CD4-positive, alpha-beta T cell (primary cell): ENCODE data around the gene STX4. TPM values are rescaled to one million over a fixed set of nuclear protein-coding genes. Genes with fewer than 3 reads are reported as not detected.

Source experiments
- ATAC-seq: fragments of 200-7000 bp; cut with Tn5 transposase; one replicate; pipeline ENCODE4 v1.10.0; 2022; ENCODE audit warnings: mild to moderate bottlenecking; ENCODE audit not compliant: poor library complexity
- CTCF ChIA-PET: fragments of 350-600 bp; sonication (Branson Sonifier 250); formaldehyde crosslinking; loops from one replicate; lab custom pipeline; 2021; ENCODE audit warnings: antibody characterized with exemption, inconsistent platforms; lab: Charles Lee
- POLR2A ChIA-PET: fragments of 350-600 bp; sonication (Branson Sonifier 250); formaldehyde crosslinking; loops from one replicate; lab custom pipeline; 2021; ENCODE audit warnings: antibody characterized with exemption, inconsistent platforms; lab: Charles Lee
- DNase-seq, 14 experiments: peaks; one replicate each; pipeline ENCODE4 v3.0.0-alpha.2; 2013 to 2020; ENCODE audit warnings: mixed read lengths in 2 of 14
- H3K27ac ChIP-seq, 2 donors: one replicate each; pipeline versions ENCODE4 v1.5.1 to v1.7.0; 2013; ENCODE audit warnings: low read length in 2 of 2, low read depth in 1 of 2, mild to moderate bottlenecking in 1 of 2
- H3K27me3 ChIP-seq, 2 experiments: 1 replicate in 1 of 2; 2 replicates in 1 of 2; pipeline versions ENCODE4 v1.6.1 to v1.7.0; 2013; ENCODE audit warnings: low read length in 2 of 2, control low read depth in 1 of 2, mild to moderate bottlenecking in 1 of 2, moderate library complexity in 1 of 2; ENCODE audit not compliant: insufficient read depth in 2 of 2, control insufficient read depth in 1 of 2
- H3K36me3 ChIP-seq: one replicate; pipeline ENCODE4 v1.6.1; 2013; ENCODE audit warnings: low read length, control low read depth; ENCODE audit not compliant: insufficient read depth
- H3K4me1 ChIP-seq: one replicate; pipeline ENCODE4 v1.6.1; 2013; ENCODE audit warnings: low read length, control low read depth; ENCODE audit not compliant: insufficient read depth
- H3K4me3 ChIP-seq: one replicate; pipeline ENCODE4 v1.5.1; 2013; ENCODE audit warnings: mild to moderate bottlenecking, low read length, moderate library complexity
- H3K9me3 ChIP-seq, 2 experiments: 1 replicate in 1 of 2; 2 replicates in 1 of 2; pipeline versions ENCODE4 v1.6.1 to v1.7.0; 2013; ENCODE audit warnings: low read length in 2 of 2, mild to moderate bottlenecking in 2 of 2, control low read depth in 1 of 2, moderate library complexity in 1 of 2; ENCODE audit not compliant: control insufficient read depth in 1 of 2, insufficient read depth in 1 of 2
- H3K27ac Mint-ChIP-seq: one replicate; pipeline ENCODE4 v1.8.0; 2020; ENCODE audit warnings: mixed read lengths
- H3K27me3 Mint-ChIP-seq: one replicate; pipeline ENCODE4 v1.8.0; 2021; ENCODE audit warnings: mixed read lengths
- H3K36me3 Mint-ChIP-seq: one replicate; pipeline ENCODE4 v1.8.0; 2021; ENCODE audit warnings: low read depth, mixed read lengths
- H3K4me1 Mint-ChIP-seq: one replicate; pipeline ENCODE4 v1.8.0; 2021; ENCODE audit warnings: low read depth, mixed read lengths
- H3K4me3 Mint-ChIP-seq: one replicate; pipeline ENCODE4 v1.8.0; 2020; ENCODE audit warnings: mild to moderate bottlenecking, mixed read lengths
- H3K9me3 Mint-ChIP-seq: one replicate; pipeline ENCODE4 v1.8.0; 2020; ENCODE audit warnings: mixed read lengths
- intact Hi-C, 2 experiments: fragments of 100-400 bp; cut with DNase I in 1 of 2; cut with micrococcal nuclease in 1 of 2; formaldehyde crosslinking; loops; one replicate each; pipeline versions ENCODE4 v1.15.1 to v1.9.0; 2023 to 2025; cut with DNase I, micrococcal nuclease
- total RNA-seq, 174 experiments: library from RNA in 2 of 174; stranded (reverse) in 2 of 174; gene quantifications; one replicate each; pipeline ENCODE4 v1.2.3 and lab custom pipeline; 2021 to 2026
- TF ChIP-seq, protein P1 (sequence below): fragments of 200-600 bp; IDR thresholded peaks from one replicate; pipeline ENCODE4 v1.8.0; 2022; ENCODE audit warnings: antibody characterized with exemption, mild to moderate bottlenecking

Gene STX4
- total RNA-seq, 2 experiments from 2014 or later, result 54.1 to 55.2 TPM

DNA sequence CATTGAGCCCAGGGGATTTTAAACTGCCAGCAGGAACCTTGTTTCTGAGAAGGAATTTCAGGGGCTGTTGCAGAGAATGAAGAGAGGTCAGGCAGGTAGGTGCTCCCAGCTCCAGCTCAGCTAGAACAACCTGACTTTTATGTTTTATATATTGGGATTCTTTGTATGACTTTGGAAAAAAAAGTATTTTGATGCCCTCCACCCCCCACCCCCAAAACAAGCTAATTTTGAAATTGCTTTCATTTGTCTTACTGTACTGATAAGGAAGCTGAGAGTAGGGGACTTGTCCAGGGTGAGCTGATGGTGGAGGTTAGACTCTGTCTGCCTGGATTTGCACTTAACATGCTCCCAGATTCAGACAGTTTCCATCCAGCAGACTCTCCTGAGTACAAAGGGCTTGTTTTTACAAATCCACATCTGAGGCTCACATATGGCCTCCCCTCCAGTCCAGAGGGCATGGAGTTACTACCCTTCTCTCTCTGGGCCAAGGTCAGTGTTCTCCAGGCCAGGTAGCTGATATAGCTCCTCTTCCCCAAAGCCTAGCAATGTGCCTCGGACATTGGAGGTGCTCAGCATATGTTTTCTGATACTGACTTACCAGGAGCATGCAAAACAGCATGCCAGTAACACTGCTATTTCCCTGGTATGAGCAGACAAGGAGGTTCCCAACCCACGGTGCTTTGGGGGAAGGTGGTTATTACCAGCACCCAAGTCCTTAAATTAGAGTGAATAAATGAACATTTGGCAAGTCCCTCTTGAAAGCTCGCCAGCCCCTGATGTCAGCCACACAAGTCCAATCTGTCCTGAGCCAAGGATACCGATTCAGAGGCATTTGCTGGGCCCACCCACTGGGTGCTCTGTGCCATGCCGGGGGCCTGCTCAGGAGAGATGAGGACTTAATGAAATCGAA is 34.3 kb upstream of the STX4 start:
- no peak overlapping the region for H3K4me3 Mint-ChIP-seq
- intact Hi-C loops, result no loop called here
- Histone ChIP-seq H3K4me1 (peaks cover 13% of the 10 kb centered on the region), H3K9me3 (no peaks in the 10 kb centered on the region), H3K27ac (no peak overlapping the region), H3K4me3 (no peak overlapping the region), H3K36me3 (no peaks in the 10 kb centered on the region), H3K27me3 (no peaks in the 10 kb centered on the region)
- POLR2A ChIA-PET, result interaction anchor here (0.8 to 1.2 kb wide), 4 partner anchors 74 to 143 kb away, joined by 3 to 4 read pairs (median 3); partner anchors contain the start of genes KAT8 and ZNF668
- no peak overlapping the region for H3K27ac Mint-ChIP-seq
- TF ChIP-seq, protein P1, sequence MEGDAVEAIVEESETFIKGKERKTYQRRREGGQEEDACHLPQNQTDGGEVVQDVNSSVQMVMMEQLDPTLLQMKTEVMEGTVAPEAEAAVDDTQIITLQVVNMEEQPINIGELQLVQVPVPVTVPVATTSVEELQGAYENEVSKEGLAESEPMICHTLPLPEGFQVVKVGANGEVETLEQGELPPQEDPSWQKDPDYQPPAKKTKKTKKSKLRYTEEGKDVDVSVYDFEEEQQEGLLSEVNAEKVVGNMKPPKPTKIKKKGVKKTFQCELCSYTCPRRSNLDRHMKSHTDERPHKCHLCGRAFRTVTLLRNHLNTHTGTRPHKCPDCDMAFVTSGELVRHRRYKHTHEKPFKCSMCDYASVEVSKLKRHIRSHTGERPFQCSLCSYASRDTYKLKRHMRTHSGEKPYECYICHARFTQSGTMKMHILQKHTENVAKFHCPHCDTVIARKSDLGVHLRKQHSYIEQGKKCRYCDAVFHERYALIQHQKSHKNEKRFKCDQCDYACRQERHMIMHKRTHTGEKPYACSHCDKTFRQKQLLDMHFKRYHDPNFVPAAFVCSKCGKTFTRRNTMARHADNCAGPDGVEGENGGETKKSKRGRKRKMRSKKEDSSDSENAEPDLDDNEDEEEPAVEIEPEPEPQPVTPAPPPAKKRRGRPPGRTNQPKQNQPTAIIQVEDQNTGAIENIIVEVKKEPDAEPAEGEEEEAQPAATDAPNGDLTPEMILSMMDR, result no peak
- CTCF ChIA-PET, result interaction anchor here (1.0 to 1.1 kb wide), 3 partner anchors 14 to 185 kb away, joined by 3 read pairs; no protein-coding TSS in a partner anchor
- H3K27me3 Mint-ChIP-seq, result no peaks in the 10 kb centered on the region
- peaks cover 3% of the 10 kb centered on the region for H3K4me1 Mint-ChIP-seq
- H3K9me3 Mint-ChIP-seq, result no peaks in the 10 kb centered on the region
- DNase-seq (no peak), ATAC-seq (no peak)
- no peaks in the 10 kb centered on the region for H3K36me3 Mint-ChIP-seq

DNA sequence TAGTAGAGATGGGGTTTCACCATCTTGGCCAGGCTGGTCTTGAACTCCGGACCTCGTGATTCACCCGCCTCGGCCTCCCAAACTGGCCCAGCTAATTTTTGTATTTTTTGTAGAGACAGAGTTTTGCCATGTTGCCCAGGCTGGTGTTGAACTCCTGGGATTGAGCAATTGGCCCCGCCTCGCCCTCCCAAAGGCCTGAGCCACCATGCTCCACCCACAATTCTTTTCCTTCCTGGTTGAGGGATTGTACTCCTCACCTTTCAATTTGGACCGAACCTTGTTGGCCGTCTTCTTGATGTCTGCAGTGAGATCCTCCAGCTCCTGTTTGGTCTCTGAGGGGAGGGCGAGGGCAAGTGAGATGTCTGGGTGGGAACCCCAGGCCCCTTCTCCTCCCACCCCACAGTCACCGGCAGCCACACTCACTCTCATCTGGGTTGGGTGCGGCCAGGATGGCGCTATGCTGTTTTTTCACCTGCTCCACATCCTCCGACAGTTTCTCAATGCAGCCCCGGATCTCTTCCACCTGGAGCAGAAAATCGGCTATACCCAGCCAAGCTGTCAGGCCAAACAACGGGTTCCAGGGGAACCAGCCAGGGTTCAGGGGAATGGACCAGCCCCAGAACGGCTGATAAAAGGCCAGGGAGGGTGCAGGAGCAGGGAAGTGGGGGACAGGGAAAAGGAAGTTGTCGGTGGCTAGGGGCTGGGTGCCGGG is 32.5 kb upstream of the STX4 start:
- Mint-ChIP-seq H3K4me3 (no peak overlapping the region), H3K27ac (no peak overlapping the region), H3K36me3 (no peaks in the 10 kb centered on the region), H3K4me1 (peaks cover 3% of the 10 kb centered on the region), H3K9me3 (no peaks in the 10 kb centered on the region), H3K27me3 (no peaks in the 10 kb centered on the region)
- Histone ChIP-seq H3K27me3 (no peaks in the 10 kb centered on the region), H3K36me3 (no peaks in the 10 kb centered on the region), H3K9me3 (no peaks in the 10 kb centered on the region), H3K27ac (no peak overlapping the region), H3K4me1 (peaks cover 13% of the 10 kb centered on the region), H3K4me3 (no peak overlapping the region)
- DNase-seq (no peak), ATAC-seq (no peak)
- ChIA-PET CTCF (no interaction called here), POLR2A (no interaction called here)
- intact Hi-C loops, result no loop called here
- TF ChIP-seq, protein P1, result no peak

DNA sequence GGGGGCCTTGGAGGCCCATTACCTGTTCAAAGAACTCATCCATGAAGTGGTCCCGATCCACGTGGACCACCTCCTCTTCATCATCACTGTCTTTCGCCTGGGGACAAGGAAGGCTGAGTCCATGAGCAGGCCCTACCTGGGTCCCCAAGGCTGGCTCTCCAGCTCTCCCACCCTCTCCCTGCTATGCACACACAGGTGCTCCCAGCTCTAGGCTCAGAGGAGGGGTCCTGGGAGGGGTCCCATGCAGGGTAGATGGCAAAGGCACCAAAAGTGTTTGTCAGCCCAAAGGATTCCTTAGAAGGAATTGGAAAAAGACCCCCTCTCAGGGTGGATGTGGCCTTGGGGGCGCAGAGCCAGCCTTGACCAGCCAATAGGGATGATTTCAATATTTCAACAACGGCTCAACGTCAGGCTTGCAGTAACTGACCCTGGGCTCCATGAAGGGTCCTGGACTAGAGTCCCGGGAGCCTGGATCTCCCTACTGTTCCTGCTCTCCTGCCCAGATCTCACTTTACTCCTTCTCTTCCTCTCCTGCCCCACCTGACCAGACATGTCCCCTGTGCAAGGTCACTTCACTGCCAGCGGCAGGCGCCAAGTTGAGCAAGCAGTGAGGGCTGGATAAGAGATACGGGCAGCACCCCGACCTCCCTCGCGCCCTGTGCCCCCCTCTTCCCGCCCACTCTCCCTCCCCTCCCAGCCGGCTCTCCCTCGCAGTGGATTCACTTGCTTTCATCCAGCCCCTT is 31.7 kb upstream of the STX4 start:
- H3K27ac ChIP-seq, result no peak overlapping the region
- Mint-ChIP-seq H3K36me3 (no peaks in the 10 kb centered on the region), H3K27me3 (no peaks in the 10 kb centered on the region), H3K27ac (no peak overlapping the region), H3K4me3 (no peak overlapping the region), H3K9me3 (no peaks in the 10 kb centered on the region), H3K4me1 (peaks cover 3% of the 10 kb centered on the region)
- H3K4me3 ChIP-seq, result no peak overlapping the region
- ChIA-PET CTCF (no interaction called here), POLR2A (no interaction called here)
- H3K4me1 ChIP-seq, result peaks cover 10% of the 10 kb centered on the region
- H3K36me3 ChIP-seq, result no peaks in the 10 kb centered on the region
- intact Hi-C loops, result no loop called here
- ATAC-seq, result no peak
- TF ChIP-seq, protein P1, result no peak
- DNase-seq, result no peak
- H3K9me3 ChIP-seq, result no peaks in the 10 kb centered on the region
- H3K27me3 ChIP-seq, result no peaks in the 10 kb centered on the region
